ENCODE results near the gene TNS1.

DNA sequence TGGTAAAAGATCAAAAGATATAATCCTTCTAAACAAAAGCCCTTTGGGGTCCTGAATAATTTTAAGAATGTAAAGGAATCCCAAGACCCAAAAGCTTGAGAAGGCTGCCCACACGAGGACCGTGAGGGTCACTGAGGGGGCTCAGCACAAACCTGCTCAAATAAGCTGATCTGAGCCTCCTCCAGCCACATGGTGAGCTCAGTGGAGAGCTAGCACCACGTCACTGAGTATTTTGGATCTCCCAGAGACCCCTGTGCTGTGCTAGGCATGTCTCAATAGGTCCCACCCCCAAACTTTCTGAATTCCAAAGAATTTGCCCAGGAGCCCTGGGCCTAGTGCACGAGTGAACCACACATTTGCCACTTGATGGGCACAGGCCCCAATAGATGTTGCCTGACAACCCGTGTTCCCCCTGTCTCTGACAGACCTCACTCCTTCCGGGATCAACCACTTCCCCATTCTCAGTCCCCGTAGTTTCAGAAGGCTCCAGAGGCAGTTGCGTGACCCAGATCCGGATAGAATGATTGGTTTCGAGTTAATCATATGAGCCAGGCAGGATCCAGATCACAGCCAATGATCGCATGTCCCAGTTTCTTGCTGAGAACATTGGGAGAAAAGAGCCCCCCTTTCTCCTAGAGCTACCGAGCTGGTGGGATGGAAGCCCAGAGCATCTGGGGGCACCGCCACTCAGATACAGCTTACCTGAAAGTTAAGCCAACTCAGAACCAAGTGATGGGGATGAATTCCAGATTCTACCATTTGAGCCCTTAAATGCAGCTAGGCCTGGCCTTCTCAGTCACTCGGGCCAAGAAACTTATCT, 203.8 kb downstream of the TNS1 start:
- no peak for TF ChIP-seq ZNF274 (IDR thresholded peaks at IDR 0.05; ENCODE audit: insufficient read depth, insufficient read length)
- TF ChIP-seq, protein P1, sequence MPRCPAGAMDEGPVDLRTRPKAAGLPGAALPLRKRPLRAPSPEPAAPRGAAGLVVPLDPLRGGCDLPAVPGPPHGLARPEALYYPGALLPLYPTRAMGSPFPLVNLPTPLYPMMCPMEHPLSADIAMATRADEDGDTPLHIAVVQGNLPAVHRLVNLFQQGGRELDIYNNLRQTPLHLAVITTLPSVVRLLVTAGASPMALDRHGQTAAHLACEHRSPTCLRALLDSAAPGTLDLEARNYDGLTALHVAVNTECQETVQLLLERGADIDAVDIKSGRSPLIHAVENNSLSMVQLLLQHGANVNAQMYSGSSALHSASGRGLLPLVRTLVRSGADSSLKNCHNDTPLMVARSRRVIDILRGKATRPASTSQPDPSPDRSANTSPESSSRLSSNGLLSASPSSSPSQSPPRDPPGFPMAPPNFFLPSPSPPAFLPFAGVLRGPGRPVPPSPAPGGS (IDR thresholded peaks at IDR 0.05; ENCODE audit: borderline replicate concordance, insufficient read depth, low read depth, low read length, poor library complexity, severe bottlenecking), result no peak
- TF ChIP-seq RUNX3 (IDR thresholded peaks at IDR 0.05; ENCODE audit: low read length), result peak; percentile 74
- TF ChIP-seq SMC3 (IDR thresholded peaks at IDR 0.05; ENCODE audit: borderline replicate concordance, low read length), result no peak
- TF ChIP-seq MAX (IDR thresholded peaks at IDR 0.05; ENCODE audit: low read depth, low read length), result no peak
- TF ChIP-seq CTCF (IDR thresholded peaks at IDR 0.05 in 2 of 3, conservative IDR thresholded peaks at IDR 0.05 in 1 of 3; ENCODE audit: control insufficient read depth in 2 of 3, extremely low read depth in 1 of 3, insufficient read depth in 1 of 3, low read depth in 3 of 3, low read length in 3 of 3), result no peak
- TF ChIP-seq, protein P2, sequence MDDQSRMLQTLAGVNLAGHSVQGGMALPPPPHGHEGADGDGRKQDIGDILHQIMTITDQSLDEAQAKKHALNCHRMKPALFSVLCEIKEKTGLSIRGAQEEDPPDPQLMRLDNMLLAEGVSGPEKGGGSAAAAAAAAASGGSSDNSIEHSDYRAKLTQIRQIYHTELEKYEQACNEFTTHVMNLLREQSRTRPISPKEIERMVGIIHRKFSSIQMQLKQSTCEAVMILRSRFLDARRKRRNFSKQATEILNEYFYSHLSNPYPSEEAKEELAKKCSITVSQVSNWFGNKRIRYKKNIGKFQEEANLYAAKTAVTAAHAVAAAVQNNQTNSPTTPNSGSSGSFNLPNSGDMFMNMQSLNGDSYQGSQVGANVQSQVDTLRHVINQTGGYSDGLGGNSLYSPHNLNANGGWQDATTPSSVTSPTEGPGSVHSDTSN (IDR thresholded peaks at IDR 0.05; ENCODE audit: insufficient replicate concordance, low read depth, low read length), result no peak
- TF ChIP-seq ZNF207 (IDR thresholded peaks at IDR 0.05; ENCODE audit: borderline replicate concordance), result no peak
- no peak for TF ChIP-seq SREBF2 (IDR thresholded peaks at IDR 0.05; ENCODE audit: low read length)
- TF ChIP-seq, protein P3, sequence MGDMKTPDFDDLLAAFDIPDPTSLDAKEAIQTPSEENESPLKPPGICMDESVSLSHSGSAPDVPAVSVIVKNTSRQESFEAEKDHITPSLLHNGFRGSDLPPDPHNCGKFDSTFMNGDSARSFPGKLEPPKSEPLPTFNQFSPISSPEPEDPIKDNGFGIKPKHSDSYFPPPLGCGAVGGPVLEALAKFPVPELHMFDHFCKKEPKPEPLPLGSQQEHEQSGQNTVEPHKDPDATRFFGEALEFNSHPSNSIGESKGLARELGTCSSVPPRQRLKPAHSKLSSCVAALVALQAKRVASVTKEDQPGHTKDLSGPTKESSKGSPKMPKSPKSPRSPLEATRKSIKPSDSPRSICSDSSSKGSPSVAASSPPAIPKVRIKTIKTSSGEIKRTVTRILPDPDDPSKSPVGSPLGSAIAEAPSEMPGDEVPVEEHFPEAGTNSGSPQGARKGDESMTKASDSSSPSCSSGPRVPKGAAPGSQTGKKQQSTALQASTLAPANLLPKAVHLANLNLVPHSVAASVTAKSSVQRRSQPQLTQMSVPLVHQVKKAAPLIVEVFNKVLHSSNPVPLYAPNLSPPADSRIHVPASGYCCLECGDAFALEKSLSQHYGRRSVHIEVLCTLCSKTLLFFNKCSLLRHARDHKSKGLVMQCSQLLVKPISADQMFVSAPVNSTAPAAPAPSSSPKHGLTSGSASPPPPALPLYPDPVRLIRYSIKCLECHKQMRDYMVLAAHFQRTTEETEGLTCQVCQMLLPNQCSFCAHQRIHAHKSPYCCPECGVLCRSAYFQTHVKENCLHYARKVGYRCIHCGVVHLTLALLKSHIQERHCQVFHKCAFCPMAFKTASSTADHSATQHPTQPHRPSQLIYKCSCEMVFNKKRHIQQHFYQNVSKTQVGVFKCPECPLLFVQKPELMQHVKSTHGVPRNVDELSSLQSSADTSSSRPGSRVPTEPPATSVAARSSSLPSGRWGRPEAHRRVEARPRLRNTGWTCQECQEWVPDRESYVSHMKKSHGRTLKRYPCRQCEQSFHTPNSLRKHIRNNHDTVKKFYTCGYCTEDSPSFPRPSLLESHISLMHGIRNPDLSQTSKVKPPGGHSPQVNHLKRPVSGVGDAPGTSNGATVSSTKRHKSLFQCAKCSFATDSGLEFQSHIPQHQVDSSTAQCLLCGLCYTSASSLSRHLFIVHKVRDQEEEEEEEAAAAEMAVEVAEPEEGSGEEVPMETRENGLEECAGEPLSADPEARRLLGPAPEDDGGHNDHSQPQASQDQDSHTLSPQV (IDR thresholded peaks at IDR 0.05), result no peak
- TF ChIP-seq TCF12 (IDR thresholded peaks at IDR 0.05; ENCODE audit: low read depth, low read length), result no peak
- TF ChIP-seq POLR2AphosphoS5 (IDR thresholded peaks at IDR 0.05; ENCODE audit: low read length), result no peak
- no peak for TF ChIP-seq BACH1 (IDR thresholded peaks at IDR 0.05; ENCODE audit: borderline replicate concordance)
- TF ChIP-seq EP300 (IDR thresholded peaks at IDR 0.05; ENCODE audit: borderline replicate concordance in 1 of 2, control insufficient read depth in 1 of 2, low read depth in 2 of 2, low read length in 2 of 2), result no peak
